NAMALWA (cell line): ENCODE data around the gene PDSS2.

Source experiments
- DNase-seq: peaks from one replicate; pipeline ENCODE4 v3.0.0-alpha.2; 2015; ENCODE audit warnings: low spot score

The PDSS2 gene

GRCh38 chr6:107267634-107268033, 191.7 kb downstream of the PDSS2 start:
- no peak for DNase-seq

DNA sequence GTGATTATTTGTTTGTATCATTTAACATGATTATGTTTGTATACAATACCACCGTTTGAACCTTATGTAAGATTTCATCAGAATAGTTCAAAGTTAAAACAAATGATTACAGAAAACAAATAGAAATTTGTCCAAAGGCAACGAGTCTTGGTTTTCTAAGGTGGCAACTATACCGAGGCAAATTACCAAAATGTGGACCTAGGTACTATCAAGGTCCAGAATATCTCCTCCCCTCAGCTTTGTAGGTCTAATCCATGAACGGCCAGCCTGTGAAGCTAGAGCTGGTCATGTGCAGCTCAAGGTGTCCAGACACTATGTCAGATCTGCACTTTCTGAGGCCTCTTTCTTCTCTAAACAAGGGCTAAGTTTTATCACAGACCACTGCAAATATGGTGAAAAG, 192.4 kb downstream of the PDSS2 start:
- DNase-seq: no peak

GRCh38 chr6:107266563-107266962, 192.8 kb downstream of the PDSS2 start:
- DNase-seq: peak; percentile 11

GRCh38 chr6:107264357-107264840, 195.0 kb downstream of the PDSS2 start:
- no peak for DNase-seq

DNA sequence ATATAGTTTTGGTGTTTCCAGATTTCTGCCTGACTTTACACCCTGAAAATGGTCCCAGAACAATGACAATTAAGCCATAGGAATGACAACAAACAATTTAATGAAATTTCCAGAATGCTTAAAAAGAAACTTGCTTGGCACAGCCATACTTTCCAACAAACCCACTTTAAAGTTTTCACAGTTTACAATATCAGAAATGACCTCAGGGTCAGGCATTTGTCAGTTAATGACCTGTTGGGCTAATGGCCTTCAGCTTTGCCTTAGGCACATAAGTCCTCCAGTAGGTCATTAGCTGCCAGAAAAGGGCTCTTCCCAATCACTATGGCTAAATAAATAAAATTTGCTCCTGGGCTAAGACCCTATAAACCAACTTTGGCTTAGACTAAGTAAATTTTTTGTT, 199.4 kb downstream of the PDSS2 start:
- DNase-seq: no peak

- no peak for DNase-seq
These were observed 211.2 kb downstream of the PDSS2 start for GRCh38 chr6:107248147-107248546.

DNA sequence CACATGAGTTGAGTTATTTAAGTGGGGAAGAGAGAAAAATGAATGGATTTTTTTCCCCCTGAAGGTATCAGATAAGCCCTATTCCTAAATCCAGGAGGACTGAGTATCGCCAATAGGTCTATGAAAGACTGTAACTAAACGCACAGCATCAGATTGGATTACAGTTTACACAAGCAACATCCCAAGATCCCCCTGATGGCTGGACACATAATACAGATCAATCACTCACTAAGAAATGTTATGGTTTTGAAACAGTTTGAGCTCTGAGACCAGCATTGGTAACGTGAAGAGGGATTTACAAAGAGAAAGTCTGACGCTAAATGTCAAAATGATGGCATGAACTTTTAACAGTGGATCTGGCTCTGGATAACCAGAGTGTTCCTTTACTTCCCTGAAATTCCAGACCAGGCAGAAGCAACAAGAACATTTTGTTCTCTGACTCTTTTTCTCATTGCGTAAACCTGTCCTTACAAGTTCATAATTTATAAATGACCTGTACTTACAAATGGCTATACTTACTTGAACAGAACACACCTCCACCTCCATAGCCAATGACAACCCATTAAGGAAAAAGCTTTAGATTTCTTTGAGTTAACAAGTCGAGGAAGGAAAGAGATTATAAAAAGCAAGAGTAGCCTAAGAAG, 212.3 kb downstream of the PDSS2 start:
- no peak for DNase-seq

DNA sequence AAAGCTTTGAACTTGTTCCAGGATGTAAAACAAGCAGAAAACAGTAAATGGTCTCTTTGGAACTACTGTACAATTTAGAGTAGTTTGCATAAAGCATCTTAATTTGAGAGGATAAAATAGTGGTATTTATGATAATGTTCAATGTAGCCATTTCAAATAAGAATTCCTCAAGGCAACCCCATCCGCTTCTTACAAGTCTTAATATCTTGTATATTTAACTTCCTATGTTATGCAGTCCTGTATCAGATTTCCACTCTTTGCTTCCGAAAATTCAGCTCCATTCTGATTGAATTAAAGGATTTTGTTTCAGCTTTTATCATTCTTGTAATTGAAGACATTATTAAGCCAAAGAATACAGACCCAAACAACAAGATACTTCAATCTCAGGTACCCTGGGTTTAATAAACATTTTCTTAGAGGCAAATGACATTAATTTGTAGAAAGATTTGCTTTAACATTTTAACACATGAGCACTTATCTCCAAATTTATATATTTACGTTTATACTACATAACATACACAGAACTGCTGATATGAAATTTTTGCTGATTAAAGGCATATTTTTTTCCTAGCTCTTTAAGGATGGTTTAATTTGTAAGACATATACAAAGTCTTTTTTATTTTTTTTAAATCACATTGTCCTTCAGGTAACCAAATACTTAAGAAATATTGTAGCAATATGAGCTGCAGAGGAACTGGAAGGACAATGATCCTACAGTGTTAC, 213.0 kb downstream of the PDSS2 start:
- no peak for DNase-seq

DNA sequence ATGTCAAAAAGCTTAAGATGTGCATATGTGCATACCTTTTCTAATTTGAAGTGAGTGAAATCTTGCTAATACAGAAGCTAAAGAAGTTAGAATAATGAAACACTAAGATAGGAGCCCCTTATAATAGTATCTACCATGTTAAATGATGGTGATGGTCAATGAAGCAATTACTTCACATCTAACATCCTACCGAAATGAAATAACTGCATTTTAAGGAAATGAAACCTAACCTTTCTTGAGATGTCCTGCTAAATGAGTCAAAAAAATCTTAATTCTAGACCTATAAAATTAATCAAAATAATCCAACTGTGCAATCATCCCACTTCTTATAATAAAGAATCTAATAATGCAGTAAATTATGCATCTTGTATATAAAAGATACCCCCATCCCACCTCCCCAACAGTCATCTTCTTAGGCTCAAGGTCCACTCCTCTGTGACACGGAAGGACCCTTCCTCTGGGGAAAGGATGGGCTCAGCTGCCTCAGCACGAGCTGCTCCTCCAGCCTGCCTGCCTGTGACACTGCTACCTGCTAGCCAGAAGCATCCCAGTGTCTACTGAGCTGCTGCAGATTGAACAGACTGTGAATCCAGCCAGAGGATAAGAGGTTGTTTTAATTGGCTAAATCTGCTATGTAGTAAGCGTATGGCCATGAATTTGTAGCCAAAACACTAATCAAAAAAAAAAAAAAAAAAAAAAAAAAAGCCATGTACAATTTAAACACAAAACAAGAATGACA, 214.5 kb downstream of the PDSS2 start:
- DNase-seq: no peak

DNA sequence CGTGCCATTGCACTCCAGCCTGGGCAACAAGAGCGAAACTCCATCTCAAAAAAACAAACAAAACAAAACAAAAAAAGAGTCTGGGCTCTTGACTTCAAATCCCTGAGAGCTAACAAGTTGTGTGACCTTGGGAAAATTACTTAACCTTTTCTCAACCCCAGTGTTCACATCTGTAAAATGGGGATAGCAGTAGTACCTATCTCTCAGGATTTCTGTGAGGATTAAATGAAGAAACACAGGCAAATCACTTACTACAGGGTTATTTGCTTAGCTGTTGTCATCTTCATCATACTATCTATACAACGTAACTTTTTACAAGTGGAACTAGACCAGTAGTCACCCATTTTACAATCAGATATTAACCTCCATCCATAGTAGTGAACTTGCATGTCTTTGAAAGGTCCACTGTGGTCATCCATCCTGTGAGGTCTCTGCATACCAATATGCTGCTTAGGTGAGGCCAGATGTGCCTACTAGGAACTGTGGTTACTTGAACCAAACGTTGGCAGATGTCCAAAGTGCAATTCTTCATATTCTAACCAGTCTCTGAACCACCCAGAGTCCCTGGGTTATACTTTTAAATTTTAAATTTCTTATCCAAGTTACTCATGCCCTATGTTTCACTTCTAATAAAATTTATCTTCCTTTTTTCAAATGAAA, 215.2 kb downstream of the PDSS2 start:
- peak; percentile 13 for DNase-seq

- DNase-seq: no peak
These were observed 215.9 kb downstream of the PDSS2 start for GRCh38 chr6:107243471-107243870.

DNA sequence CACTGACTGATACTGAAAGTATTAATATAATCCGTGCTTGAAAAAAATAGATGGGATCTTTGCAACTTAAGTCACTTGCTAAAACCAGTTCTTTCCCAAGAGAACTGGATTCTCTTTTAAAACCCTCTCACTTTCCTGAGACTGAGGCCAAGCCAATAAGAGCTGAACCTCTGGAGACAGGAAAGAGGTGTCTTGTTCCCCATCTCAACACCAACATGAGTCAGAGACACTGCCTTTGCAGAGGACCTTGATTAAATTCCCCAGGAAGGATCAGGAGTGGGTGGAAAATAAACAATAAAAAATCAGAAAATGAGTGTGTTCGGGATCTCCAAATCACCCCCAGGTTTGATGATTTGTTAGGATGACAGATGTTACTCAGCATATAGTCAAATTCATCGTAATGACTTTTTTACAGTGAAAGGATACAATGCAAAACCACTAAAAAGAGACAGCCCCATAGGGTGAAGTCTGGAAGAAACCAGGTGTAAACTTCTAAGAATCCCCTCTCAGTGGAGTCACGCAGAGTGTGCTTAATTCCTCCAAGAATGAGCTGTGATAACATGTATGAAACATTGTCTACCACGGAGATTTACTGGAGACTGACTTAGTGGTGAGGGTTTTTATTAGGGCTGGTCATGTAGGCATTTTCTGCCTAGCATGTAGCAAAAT, 221.2 kb downstream of the PDSS2 start:
- no peak for DNase-seq

GRCh38 chr6:107235511-107235910, 223.9 kb downstream of the PDSS2 start:
- DNase-seq: no peak

DNA sequence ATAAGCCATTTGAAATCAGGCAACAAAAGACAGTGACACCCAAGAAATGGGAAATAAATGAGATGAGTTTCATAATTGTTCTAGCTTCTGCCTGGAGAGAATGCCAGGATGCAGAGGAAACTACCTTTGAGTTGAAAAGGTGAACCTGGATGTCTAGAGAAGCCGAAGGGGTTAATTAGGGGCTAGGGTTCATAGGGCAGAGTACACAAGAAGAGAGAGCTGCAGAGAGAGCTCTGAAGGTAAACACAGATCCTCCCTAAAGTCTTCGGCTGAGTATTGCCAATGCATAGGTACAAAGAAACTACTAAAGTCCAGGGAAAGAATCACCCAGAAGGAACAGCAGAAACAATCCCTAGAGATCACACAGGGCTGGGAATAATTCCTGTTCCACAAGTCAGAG, 224.4 kb downstream of the PDSS2 start:
- no peak for DNase-seq

DNA sequence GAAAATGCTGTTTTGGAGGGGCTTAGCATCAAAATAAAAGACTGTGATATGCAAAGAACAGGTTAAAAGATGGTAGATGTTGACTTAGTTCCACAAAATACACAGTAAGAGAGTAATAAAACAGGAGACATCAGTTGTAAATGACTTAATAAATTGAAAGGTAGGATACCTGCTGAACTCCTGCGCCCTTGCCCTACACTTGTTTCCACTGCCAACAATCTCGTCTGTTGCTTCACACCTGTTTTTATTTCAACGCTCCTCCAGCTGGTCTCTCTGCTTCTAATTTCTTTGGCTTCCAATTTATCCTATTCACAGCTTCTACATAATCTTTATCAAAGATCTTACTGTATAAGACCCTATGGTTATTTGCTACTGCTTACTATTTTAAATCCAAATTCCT, 228.1 kb downstream of the PDSS2 start:
- DNase-seq: no peak

DNA sequence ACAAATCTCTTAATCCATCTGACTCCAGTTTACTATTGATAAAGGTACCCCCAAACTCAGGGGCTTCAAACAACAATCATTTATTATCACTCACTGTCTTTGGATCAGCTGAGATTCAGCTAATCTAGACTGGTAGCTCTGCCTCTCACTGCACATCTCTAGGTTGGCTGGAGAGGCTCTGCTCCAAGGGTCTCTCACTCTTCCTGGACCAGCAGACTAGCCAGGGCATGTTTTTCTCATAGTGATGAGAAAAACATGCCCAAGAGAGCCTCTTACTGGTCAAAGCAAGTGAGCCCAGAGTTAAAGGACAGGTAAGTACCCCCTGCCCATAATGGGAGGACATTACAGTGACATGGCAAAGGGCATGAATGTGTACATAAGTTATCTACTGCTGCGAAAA, 228.9 kb downstream of the PDSS2 start:
- no peak for DNase-seq

GRCh38 chr6:107230024-107230423, 229.3 kb downstream of the PDSS2 start:
- DNase-seq: no peak

DNA sequence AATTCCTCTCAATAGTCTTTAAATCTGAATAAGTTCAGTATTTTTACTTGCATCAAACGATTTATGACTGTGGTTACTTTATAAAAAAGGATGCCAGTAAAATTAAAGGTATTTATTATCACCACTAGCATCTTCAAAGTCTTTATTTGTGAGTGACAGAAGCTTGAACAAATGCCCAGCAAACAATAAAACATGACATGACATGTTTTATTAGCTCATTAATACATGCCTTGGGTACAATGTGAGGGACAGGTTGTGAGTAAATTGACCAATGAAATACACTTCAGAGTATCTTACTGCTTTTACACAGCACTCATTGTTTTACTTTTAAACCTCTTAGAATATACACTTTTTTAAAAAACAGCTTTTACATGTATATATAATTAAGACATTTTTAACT, 230.6 kb downstream of the PDSS2 start:
- DNase-seq: no peak

DNA sequence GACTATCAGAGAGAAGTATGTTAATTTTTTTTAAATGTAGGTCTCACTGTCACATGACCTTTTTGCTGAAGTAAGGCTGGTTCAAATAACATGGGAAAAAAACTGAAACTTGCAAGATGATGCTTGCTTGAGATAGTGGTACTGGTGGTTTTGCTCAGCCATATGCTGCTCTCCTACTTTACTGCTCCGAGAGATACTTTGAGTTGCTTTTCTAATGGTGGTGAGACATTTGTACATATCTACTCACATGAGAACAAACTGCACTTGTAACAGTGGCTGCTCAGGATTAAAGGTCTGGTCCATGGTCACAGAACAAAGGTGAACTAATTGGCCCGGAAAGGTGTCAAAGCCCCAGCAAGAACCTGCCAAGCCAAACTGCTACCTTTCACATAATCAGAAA, 237.8 kb downstream of the PDSS2 start:
- no peak for DNase-seq

DNA sequence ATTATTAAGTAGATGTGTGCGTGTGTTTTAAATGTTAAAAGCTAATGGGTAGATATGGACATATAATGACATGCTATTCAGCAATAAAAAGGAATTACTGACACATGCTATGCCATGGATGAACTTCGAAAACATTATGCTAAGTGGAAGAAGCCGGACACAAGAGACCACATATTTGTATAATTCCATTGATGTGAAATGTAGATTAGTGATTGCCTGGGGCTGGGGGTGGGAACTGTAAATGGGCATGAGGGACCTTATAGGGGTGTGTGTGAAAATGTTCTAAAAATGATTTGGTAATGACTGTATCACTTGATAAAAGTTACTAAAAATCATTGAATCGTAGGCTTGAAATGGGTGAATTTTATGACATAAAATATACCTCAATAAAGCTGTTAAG, 239.5 kb downstream of the PDSS2 start:
- DNase-seq: no peak

GRCh38 chr6:107218142-107218541, 241.2 kb downstream of the PDSS2 start:
- peak; percentile 9 for DNase-seq

GRCh38 chr6:107217248-107217647, 242.1 kb downstream of the PDSS2 start:
- no peak for DNase-seq
